Upper lobe of left lung (tissue), 6 donors: ENCODE results near the gene SCYL3. TPM values are rescaled to one million over a fixed set of nuclear protein-coding genes. Genes with fewer than 3 reads are reported as not detected.
A peak's percentile ranks its signal among the peaks of the same experiment; 100 is the strongest.
"Not testable (repeated sequence)": the region's sequence is repeated elsewhere in the genome, so short reads cannot be mapped to it uniquely, and the experiment has no call there.

Experiments used
- ATAC-seq, 2 donors: fragments of 200-7000 bp; cut with Tn5 transposase; one replicate each; pipeline ENCODE4 v1.9.1; 2022; ENCODE audit warnings: mild to moderate bottlenecking in 2 of 2, moderate library complexity in 2 of 2; ENCODE audit not compliant: low FRiP score in 2 of 2
- DNase-seq, 2 donors: peaks; one replicate each; pipeline ENCODE4 v3.0.0-alpha.2; 2019 to 2020
- H3K27ac ChIP-seq, 4 donors: fragments of 200-600 bp; sonication (generic); one replicate each; pipeline ENCODE4 v1.5.1; 2016 to 2019
- H3K27me3 ChIP-seq, 4 donors: fragments of 200-600 bp; sonication (generic); one replicate each; pipeline ENCODE4 v1.5.1; 2017 to 2019
- H3K36me3 ChIP-seq, 4 donors: fragments of 200-600 bp; sonication (generic); one replicate each; pipeline ENCODE4 v1.5.1; 2016 to 2019
- H3K4me1 ChIP-seq, 4 donors: fragments of 200-600 bp; sonication (generic); one replicate each; pipeline ENCODE4 v1.5.1; 2018 to 2019
- H3K4me3 ChIP-seq, 4 donors: fragments of 200-600 bp; sonication (generic); one replicate each; pipeline ENCODE4 v1.5.1; 2017 to 2019; ENCODE audit warnings: mild to moderate bottlenecking in 2 of 4, moderate library complexity in 1 of 4
- H3K9me3 ChIP-seq, 4 donors: fragments of 200-600 bp; sonication (generic); one replicate each; pipeline ENCODE4 v1.5.1; 2018 to 2019
- CTCF ChIP-seq, 6 experiments: fragments of 450-650 bp in 4 of 6; fragments of 200-600 bp in 2 of 6; sonication (generic) in 2 of 6; IDR thresholded peaks; one replicate each; pipeline ENCODE4 v1.5.1; 2016 to 2019; ENCODE audit warnings: antibody characterized with exemption in 6 of 6
- EP300 ChIP-seq, 4 donors: sonication (generic); formaldehyde crosslinking; IDR thresholded peaks; one replicate each; pipeline ENCODE4 v1.5.1; 2017; ENCODE audit warnings: antibody characterized with exemption in 4 of 4, control low read depth in 2 of 4
- POLR2A ChIP-seq, 4 donors: fragments of 450-650 bp; IDR thresholded peaks; one replicate each; pipeline ENCODE4 v1.5.1; 2016 to 2017; ENCODE audit warnings: antibody characterized with exemption in 4 of 4, mild to moderate bottlenecking in 2 of 4
- POLR2AphosphoS5 ChIP-seq, 2 donors: sonication (generic); formaldehyde crosslinking; IDR thresholded peaks; one replicate each; pipeline ENCODE4 v1.5.1; 2017; ENCODE audit warnings: antibody characterized with exemption in 2 of 2
- WGBS, 2 donors: methylation state at CpG; one replicate each; pipeline ENCODE4 v1.1.5; 2017 to 2018; 5-methylcytosine and 5-hydroxymethylcytosine counted together
- total RNA-seq, 6 donors: library from RNA; depleted of rRNA in 4 of 6; stranded (reverse); fragments of >200 nt in 4 of 6; gene quantifications; one replicate each; pipeline versions ENCODE4 v1.1.0 to v1.2.1, GENCODE V29; 2016 to 2021
- donor health status: DM: no; HTN: no; CAD: no; lungs with moderate emphysema.
- donor health status: DM: no; HTN: yes; CAD: no; lungs with severe emphysema.

The SCYL3 gene
- total RNA-seq, 6 donors from 2014 or later, result 6.4 to 15.1 (median 10.7) TPM

- no peaks in the 10 kb centered on the region for H3K4me1 ChIP-seq
- H3K9me3 ChIP-seq, result no peaks in the 10 kb centered on the region
- 100% methylated on average over 1 of the region's 1 CpG for WGBS, 2 donors
- peaks cover 50 to 100% (median 82%) of the 10 kb centered on the region in 4 donors for H3K36me3 ChIP-seq
- DNase-seq, result no peak
- H3K27me3 ChIP-seq, result no peaks in the 10 kb centered on the region
- H3K27ac ChIP-seq, result no peak overlapping the region
- ATAC-seq, result no peak
- H3K4me3 ChIP-seq, result no peak overlapping the region
- TF ChIP-seq CTCF (IDR thresholded peaks at IDR 0.05) (no peak), POLR2A (IDR thresholded peaks at IDR 0.05) (no peak), EP300 (IDR thresholded peaks at IDR 0.05) (no peak), POLR2AphosphoS5 (IDR thresholded peaks at IDR 0.05) (no peak)
Measured at GRCh38 chr1:169869426-169869825, 24.3 kb downstream of the SCYL3 start.

- no peak for TF ChIP-seq CTCF (IDR thresholded peaks at IDR 0.05)
- no peak for TF ChIP-seq POLR2A (IDR thresholded peaks at IDR 0.05)
- TF ChIP-seq POLR2AphosphoS5 (IDR thresholded peaks at IDR 0.05), result no peak
- no peak for TF ChIP-seq EP300 (IDR thresholded peaks at IDR 0.05)
- no peak for ATAC-seq
- Histone ChIP-seq H3K27ac (no peak overlapping the region), H3K27me3 (no peaks in the 10 kb centered on the region), H3K4me1 (no peaks in the 10 kb centered on the region), H3K36me3 (peaks cover 53 to 100% (median 82%) of the 10 kb centered on the region in 4 donors), H3K4me3 (no peak overlapping the region), H3K9me3 (no peaks in the 10 kb centered on the region)
- 91 to 95% methylated on average over 2 of the region's 2 CpGs for WGBS, 2 donors
- DNase-seq, result no peak
Measured at GRCh38 chr1:169868978-169869377, 24.7 kb downstream of the SCYL3 start.

GRCh38 chr1:169867012-169867675 lies 26.6 kb downstream of the SCYL3 start:
- WGBS, 2 donors, result 82 to 88% methylated on average over 4 of the region's 4 CpGs
- H3K27me3 ChIP-seq, result no peaks in the 10 kb centered on the region
- H3K27ac ChIP-seq, result no peak overlapping the region
- TF ChIP-seq POLR2A (IDR thresholded peaks at IDR 0.05) (no peak), EP300 (IDR thresholded peaks at IDR 0.05) (no peak), POLR2AphosphoS5 (IDR thresholded peaks at IDR 0.05) (no peak), CTCF (IDR thresholded peaks at IDR 0.05) (no peak)
- H3K4me3 ChIP-seq, result no peak overlapping the region
- peaks cover 60 to 100% (median 80%) of the 10 kb centered on the region in 4 donors for H3K36me3 ChIP-seq
- ATAC-seq, result no peak
- H3K9me3 ChIP-seq, result no peaks in the 10 kb centered on the region
- no peaks in the 10 kb centered on the region for H3K4me1 ChIP-seq
- DNase-seq, result no peak

- H3K9me3 ChIP-seq, result no peaks in the 10 kb centered on the region
- TF ChIP-seq EP300 (IDR thresholded peaks at IDR 0.05) (no peak), POLR2A (IDR thresholded peaks at IDR 0.05) (no peak), CTCF (IDR thresholded peaks at IDR 0.05) (no peak), POLR2AphosphoS5 (IDR thresholded peaks at IDR 0.05) (no peak)
- H3K4me3 ChIP-seq, result no peak overlapping the region
- H3K27ac ChIP-seq, result no peak overlapping the region
- no peaks in the 10 kb centered on the region for H3K27me3 ChIP-seq
- no peak for DNase-seq
- peaks cover 59 to 100% (median 79%) of the 10 kb centered on the region in 4 donors for H3K36me3 ChIP-seq
- WGBS, 2 donors, result 83 to 98% methylated on average over 2 of the region's 2 CpGs
- no peaks in the 10 kb centered on the region for H3K4me1 ChIP-seq
- no peak for ATAC-seq
Measured at GRCh38 chr1:169866577-169866976, 27.1 kb downstream of the SCYL3 start.

GRCh38 chr1:169864531-169864930 lies 29.2 kb downstream of the SCYL3 start:
- ATAC-seq, result not testable (repeated sequence)

More at GRCh38 chr1:169864531-169864930, 29.2 kb downstream of the SCYL3 start:
- H3K4me1 ChIP-seq, H3K4me3 ChIP-seq, H3K9me3 ChIP-seq, H3K27ac ChIP-seq, H3K27me3 ChIP-seq: not testable (repeated sequence)
- peaks cover 57 to 100% (median 79%) of the 10 kb centered on the region in 4 donors for H3K36me3 ChIP-seq
- WGBS, 2 donors, result 90 to 98% methylated on average over 10 of the region's 10 CpGs
- DNase-seq, result peak in 1 of 2 donors; percentile 62
